Cardiac fibroblast (primary cell): ENCODE measurements around the gene PLA2G3.
"Not testable (repeated sequence)": the region's sequence is repeated elsewhere in the genome, so short reads cannot be mapped to it uniquely, and the experiment has no call there.

Source experiments
- DNase-seq, 2 donors: peaks; one replicate each; pipeline versions ENCODE4 v3.0.0 to v3.0.0-alpha.2; 2010; ENCODE audit warnings: low read depth in 2 of 2
- H3K4me3 ChIP-seq, 2 donors: replicated peaks in 1 of 2; 1 replicate in 1 of 2; 2 replicates in 1 of 2; pipeline ENCODE4 v1.5.1; 2011; ENCODE audit warnings: low read depth in 2 of 2, low read length in 2 of 2, mild to moderate bottlenecking in 2 of 2, moderate library complexity in 1 of 2
- TF ChIP-seq, protein P1 (sequence below): IDR thresholded peaks from one replicate; pipeline ENCODE4 v1.5.1; 2011; ENCODE audit warnings: low read depth, mild to moderate bottlenecking, low read length, inconsistent platforms

Gene PLA2G3

GRCh38 chr22:31121403-31121802 is 18.9 kb downstream of the PLA2G3 start:
- H3K4me3 ChIP-seq: no peak overlapping the region
- DNase-seq: no peak
- TF ChIP-seq, protein P1, sequence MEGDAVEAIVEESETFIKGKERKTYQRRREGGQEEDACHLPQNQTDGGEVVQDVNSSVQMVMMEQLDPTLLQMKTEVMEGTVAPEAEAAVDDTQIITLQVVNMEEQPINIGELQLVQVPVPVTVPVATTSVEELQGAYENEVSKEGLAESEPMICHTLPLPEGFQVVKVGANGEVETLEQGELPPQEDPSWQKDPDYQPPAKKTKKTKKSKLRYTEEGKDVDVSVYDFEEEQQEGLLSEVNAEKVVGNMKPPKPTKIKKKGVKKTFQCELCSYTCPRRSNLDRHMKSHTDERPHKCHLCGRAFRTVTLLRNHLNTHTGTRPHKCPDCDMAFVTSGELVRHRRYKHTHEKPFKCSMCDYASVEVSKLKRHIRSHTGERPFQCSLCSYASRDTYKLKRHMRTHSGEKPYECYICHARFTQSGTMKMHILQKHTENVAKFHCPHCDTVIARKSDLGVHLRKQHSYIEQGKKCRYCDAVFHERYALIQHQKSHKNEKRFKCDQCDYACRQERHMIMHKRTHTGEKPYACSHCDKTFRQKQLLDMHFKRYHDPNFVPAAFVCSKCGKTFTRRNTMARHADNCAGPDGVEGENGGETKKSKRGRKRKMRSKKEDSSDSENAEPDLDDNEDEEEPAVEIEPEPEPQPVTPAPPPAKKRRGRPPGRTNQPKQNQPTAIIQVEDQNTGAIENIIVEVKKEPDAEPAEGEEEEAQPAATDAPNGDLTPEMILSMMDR: no peak

DNA sequence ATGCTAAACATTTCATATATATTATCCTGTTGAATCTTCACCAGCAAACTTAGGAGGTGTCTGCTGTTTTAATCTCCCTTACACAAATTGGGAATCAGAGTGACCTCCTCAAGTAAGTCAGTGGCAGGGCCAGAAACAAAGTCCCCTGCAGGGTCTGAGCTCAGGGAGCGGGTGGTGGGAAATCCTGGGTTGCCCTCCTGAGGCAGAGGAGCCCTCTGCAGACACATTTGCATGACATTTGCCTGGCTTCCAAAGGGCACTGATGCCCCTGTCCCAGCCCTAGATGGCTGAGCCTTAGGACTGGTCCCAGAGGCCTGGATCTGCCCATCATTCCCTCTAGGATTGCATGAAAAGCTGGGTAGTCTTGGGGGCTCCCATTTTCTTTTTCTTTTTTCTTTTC is 19.7 kb downstream of the PLA2G3 start:
- TF ChIP-seq, protein P1: no peak
- DNase-seq: no peak
- no peak overlapping the region for H3K4me3 ChIP-seq

DNA sequence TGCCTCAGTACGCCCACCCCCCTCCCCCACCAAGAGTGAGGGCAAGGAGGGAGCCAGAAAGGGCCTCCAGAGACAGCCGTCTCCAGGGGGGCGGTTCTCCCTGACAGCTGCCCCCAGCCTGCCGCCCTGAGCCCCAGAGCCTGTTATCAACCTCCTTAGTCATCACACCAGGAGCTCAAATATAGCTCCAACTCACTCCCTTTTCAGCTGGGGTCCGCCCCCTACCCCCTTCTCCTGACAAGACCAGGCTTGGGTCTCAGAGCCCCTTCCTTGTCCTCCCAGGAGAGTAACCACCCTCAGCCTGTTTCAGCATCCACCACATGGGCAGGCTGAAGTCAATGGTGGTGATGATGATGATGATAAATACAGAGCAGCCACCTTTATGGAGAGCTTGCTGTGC is 20.1 kb downstream of the PLA2G3 start:
- no peak for DNase-seq
- TF ChIP-seq, protein P1: no peak
- no peak overlapping the region for H3K4me3 ChIP-seq

DNA sequence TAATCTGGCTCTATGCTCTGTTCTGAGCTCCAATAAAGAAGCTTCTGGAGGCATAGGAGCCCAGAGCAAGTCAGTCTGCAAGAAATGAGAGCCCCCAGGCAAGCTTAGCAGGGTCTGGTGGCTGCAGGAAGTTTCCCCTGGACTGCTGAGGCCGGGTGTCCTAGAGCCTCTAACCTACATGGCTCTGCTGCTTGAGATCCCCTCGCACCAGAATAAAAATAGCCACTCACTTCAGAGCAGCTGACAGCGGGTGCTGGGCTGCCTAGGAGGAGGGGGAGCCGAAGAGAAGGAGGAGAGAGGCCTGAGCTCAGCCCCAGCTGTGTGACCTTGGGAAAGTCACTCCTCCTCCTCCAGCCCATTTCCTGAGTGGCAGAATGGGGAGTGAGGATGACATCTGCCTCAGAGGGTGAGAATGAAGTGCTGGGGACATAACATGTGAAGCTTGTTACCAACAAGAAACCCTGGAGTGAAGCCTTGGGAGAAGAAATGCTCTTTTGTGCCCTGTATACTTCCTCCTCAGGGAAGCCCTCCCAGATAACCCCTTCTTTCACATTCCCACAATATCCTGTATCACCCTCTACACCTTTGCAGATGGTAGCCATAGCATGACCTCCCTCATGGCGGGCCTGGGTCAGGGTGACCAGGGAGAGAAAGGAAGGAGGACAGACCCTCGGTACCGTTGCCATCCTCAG is 21.1 kb downstream of the PLA2G3 start:
- no peak overlapping the region for H3K4me3 ChIP-seq
- DNase-seq: no peak
- TF ChIP-seq, protein P1: no peak

- TF ChIP-seq, protein P1: no peak
- no peak for DNase-seq
- no peak overlapping the region for H3K4me3 ChIP-seq
These were observed 22.1 kb downstream of the PLA2G3 start for GRCh38 chr22:31118046-31118820.

DNA sequence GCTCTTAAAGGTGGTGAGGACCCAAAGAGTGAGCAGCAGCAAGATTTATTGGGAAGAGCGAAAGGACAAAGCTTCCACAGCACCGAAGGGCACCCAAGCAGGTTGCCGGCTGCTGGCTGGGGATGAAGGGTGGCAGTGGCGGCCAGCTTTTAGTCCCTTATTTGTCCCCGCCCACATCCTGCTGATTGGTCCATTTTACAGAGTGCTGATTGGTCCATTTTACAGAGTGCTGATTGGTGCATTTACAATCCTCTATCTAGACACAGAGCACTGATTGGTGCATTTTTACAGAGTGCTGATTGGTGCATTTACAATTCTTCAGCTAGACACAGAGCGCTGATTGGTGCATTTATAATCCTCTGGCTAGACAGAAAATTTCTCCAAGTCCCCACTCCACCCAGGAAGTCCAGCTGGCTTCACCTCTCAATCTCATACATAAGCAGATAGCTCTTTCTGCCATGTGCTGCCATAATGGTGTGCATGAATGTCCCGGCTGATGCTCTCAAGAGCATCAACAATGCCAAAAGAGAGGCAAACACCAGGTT is 27.7 kb downstream of the PLA2G3 start:
- H3K4me3 ChIP-seq, DNase-seq: not testable (repeated sequence)

DNA sequence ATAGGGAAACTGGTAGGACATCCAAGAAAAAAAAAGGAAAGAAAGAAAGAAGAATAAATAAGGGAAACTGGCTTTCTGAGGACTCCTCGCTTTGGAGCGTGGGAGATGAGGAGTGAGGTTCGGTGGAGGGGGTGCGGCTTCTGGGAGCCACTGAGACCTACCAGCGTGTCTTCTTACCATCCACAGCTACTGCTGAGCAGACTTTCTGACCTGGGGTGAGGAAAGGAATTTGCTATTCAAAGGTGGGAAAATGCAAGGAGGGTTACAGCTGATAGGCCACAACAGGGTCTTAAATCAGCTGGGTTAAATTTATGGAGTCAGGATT is 32.5 kb downstream of the PLA2G3 start:
- peak overlapping the region; percentile 12 to 38 for H3K4me3 ChIP-seq
- no peak for DNase-seq

More for the DNA sequence above, 32.5 kb downstream of the PLA2G3 start:
- TF ChIP-seq, protein P1: no peak
